DMS 273 treated with DMSO at 0.1 percent for 48 hours (cell line): ENCODE results near the gene SPEF2.
"Not testable (repeated sequence)": the region's sequence is repeated elsewhere in the genome, so short reads cannot be mapped to it uniquely, and the experiment has no call there.

Experiments
- DNase-seq: peaks from one replicate; lab custom pipeline; 2025; lab: John Stamatoyannopoulos, UW

The SPEF2 gene

DNA sequence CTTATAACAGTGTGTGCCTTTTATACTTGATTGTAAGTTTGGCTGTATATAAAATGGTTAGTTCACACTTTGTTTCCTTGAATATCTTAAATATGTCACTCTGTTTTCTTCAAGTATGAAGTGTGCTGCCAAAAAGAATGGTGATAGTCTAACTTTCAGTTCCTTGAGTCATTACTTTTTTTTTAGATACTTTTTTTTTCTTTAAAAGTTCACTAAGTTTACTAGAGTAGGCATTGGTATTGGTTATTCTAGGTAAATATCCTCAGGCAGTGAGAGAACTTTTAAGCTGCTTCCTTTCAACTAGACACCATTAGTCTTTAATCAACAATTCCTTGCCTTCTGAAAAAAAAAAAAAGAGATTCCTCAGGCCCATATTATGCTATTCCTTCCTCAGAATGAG lies 41.9 kb downstream of the SPEF2 start:
- no peak for DNase-seq

DNA sequence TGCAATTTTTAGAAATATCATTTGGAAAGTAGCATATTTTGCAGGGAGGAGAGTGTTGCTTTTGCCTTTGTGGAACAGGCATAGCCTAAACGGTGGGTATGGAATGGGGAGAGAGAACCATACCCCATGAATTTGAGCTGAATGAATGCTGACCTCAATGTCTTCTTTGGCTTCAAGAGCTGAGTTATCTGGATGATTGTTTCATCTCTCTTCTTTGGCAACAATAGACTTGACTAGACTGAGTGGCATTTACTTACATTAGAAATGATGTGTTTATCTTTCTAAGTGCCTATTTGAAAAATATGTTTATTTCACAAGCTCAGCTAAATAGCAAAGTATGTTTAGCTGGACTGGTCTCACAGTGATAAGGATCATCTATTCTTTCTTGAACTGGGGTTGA lies 42.8 kb downstream of the SPEF2 start:
- DNase-seq: no peak

DNA sequence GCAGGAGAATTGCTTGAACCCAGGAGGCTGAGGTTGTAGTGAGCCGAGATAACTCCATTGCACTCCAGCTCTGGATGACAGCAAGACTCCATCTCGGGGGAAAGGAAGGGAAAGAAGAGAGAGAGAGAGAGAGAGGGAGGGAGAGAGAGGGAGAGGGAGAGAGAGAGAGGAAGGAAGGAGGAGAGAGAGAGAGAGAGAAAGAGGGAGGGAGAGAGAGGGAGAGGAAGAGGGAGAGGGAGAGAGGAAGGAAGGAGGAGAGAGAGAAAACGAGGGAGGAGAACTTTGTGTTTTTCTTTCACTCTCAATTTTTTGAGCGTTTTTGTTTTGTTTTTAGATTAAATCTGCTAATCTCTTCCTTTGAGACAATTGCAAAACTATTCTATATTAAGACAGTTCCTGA lies 46.9 kb downstream of the SPEF2 start:
- DNase-seq: no peak

DNA sequence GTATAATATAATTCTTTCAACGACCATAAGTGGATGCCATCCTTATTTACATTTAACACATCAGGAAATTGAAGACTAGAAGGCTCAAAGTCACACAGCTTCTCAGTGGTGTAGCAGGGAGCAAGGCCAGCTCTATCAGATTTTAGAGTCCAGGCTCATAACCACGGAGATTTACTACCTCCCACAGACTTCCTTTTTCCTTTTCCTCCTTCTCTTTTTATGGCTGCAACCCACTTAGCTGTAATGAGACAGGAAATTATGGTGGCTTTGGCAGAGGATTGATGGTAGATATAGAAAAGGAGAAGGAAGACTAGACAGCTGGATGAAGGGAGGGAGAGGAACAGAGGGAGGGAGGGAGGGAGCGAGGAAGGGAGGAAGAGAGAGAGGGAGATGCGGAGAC lies 47.4 kb downstream of the SPEF2 start:
- no peak for DNase-seq

DNA sequence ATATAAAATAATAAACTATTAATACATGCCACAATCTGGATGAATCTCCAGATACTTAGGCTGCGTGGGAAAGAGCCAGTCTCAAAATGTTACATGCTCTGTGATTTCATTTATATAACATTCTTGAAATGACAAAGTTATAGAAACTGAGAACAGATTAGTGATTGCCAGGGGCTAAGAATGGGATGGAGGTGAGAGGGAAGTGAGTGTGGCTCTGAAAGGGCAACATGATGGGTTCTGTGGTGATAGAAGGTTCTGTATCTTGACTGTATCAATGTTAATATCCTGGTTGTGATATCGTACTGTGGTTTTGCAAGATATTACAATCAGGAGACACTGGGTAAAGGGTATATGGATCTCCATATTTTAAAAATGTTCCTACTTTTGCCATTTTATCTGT lies 50.7 kb downstream of the SPEF2 start:
- no peak for DNase-seq

DNA sequence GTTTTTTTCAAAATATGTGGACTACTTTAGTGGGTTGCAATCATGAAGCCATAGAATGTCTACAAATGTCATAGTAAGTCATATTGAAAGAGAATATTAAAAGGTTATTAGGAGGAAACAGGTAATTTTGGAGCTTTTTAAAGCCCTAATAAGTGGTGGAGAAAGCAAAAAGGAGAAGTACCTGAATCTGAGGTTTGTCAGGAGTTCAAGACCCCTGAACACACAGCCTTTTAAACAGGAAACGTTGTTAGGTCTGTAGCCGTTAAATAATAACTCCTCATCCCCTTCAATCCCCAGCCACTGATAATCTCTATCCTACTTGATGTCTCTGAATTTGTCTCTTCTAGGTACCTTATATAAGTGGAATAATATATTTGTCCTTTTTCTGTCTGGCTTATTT lies 51.1 kb downstream of the SPEF2 start:
- DNase-seq: no peak

DNA sequence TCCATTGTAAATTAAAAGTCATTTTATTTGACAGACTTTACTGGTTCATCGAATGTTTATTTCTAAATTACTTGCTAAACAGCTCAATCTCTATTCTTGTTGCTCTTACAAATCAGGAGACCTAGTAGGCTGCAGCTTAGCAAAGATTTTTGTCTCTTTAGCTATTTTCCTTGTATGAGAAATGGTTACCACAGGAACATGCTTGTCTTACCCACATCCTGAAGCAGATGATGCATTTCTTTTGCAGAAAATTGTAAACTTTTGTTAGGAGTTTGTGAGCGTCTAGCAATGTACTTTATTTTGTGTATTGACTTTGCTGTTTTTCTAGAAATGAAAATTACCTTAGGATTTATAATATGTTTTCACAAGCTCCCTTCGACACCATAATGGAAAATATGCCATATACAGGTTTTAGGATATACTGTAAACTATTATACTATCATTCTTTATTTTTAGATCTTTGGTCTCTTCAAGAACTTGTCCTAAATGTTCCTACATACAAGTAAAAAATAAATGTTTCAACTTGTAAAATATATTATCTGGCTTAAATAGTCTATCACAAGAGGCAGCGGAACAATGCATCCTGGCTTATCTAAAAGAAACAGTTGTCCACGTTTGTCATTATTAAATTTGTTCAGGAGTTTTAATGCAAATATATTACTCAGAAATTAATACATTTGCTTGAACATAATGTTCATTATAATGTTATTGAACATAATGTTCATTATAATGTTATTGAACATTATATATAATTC lies 54.1 kb downstream of the SPEF2 start:
- no peak for DNase-seq

DNA sequence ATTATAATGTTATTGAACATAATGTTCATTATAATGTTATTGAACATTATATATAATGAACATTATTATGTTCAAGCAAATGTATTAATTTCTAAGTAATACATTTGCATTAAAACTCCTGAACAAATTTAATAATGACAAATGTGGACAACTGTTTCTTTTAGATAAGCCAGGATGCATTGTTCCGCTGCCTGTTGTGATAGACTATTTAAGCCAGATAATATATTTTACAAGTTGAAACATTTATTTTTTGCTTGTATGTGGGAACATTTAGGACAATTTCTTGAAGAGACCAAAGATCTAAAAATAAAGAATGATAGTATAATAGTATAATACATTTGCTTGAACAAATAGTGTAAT lies 54.6 kb downstream of the SPEF2 start:
- DNase-seq: not testable (repeated sequence)

DNA sequence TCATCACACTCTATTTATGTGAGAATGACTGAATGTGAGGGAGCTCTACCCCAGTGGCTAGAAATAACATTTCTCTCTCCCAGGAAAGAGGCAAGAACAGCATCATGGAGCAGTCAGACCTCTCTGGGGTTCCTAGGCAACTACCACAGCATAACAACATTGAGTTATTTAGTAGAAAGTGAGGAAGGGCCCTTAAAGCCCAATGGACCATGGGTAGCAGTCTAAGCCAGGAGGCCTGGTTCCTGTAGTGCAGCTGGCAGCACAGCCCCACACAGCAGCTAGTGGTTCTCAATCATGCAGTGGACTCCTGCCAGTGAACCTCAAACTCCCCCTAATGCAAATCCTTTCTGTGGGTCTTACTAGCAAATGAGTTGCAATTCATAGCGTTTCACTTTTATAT lies 55.3 kb downstream of the SPEF2 start:
- no peak for DNase-seq

DNA sequence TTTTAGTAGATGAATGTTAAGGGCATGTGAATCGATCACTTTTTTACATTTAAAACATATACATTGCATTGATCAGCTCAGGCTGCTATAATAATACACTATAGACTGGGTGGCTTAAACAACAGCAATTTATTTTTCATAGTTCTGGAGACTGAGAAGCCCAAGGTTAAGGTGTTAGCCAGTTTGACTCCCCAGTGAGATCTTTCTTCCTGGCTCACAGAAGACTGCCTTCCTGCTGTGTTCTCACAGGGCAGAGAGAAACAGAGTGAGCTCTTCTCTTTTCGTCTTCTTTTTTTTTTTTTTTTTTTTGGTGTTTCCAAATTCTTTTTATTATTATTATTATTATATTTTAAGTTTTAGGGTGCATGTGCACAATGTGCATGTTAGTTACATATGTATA lies 56.4 kb downstream of the SPEF2 start:
- DNase-seq: no peak

DNA sequence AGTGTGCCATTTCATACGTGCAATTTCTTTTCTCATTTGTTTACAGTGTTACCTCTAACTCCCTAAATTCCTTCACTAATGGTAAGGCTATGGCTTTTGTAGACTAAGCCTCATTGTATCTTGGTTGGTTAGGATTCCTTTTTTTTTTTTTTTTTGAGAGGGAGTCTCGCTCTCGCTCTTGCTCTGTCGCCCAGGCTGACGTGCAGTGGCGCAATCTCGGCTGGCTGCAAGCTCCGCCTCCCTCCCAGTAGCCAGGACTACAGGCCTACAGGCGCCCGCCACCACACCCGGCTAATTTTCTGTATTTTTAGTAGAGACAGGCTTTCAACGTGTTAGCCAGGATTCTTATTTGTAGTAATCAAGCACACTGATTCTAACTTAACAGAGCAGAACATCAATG lies 57.7 kb downstream of the SPEF2 start:
- no peak for DNase-seq

DNA sequence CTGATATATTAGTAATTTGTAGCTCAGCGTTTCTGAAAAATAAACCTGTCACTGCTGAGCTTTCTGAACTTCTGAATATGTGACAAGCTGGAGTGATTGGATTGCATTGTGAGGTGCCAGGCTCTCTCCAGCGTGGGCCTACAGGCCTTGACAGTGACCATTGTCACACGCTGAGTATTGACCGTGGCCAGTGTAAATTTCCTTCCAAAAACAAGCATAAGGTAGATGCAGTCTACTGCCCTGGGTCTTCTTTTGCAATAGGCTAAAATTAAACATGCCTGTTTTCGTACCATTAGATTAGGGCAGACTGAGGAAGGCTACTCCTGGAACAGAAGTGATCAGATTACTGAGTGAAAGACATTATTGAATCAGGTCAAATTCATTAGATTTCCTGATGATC lies 60.2 kb downstream of the SPEF2 start:
- DNase-seq: no peak

DNA sequence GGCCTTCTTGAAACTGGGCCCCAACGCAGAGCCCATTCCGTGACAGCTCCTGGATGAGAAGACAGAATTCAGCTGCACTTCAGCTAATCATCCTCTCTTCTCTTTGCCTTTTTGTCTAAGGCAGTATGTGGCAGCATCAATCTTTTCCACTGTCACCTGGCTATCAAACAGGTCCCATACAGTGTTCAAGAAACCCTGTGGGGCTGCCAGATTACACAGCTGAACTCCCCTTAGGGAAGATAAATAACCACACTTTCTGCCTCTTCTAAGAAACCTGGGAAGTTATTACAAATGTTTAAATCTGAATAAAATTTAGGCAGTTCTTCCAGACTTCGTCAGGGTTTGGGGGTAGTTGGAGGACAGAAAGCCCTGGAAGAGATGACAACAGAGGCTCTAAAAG lies 61.0 kb downstream of the SPEF2 start:
- DNase-seq: no peak

DNA sequence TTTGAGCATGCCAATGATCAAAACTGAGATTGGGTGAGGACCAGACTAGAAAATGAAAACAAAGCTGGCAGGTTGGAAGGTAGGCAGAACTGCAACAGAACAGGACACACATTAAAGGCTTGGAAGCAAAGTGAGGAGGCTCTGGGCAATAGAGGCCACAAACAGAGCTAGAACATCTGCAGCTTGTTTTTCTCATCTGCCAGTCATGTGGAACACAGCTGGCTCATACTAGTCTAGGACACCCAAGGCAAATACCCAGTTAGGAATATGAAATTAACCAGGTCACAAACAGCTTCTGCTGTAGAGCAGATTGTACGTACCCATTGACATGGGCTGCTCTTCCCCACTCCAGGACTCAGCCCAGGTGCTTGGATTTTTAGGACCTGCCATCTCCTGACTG lies 61.7 kb downstream of the SPEF2 start:
- DNase-seq: no peak

DNA sequence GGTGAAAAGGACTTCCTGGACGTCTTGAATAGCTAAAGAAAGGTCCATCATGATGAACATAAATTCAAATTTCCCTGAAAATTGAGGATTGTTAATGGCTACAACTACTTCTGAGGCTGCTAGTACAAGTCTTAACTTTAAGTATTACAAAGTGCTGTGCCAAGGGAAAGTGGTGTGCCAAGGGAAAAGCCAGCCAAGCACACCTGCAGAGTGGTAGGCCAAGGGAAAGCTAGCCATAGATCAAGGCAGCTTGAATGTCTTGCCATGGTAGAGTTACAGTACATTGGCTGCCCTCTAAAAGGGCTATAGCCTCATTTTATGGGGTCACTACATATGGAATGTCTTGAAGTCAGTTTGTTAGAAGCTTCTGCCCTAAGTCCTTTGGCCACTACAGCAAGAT lies 64.2 kb downstream of the SPEF2 start:
- DNase-seq: no peak

DNA sequence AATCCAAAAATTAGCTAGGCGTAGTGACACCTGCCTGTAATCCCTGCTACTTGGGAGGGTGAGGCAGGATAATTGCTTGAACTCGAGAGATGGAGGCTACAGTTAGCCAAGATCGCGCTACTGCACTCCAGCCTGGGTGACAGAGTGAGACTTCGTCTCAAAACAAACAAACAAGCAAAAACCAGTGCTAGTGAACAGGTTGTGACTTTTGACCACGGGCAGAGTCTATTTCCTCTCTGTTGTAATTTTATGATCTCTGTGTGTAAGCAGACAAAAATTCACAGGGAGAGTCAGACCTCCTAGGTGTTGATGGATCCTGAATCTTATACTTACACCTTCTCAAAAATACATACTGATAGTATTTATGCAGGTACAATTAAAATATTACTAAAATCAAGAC lies 65.8 kb downstream of the SPEF2 start:
- DNase-seq: no peak

DNA sequence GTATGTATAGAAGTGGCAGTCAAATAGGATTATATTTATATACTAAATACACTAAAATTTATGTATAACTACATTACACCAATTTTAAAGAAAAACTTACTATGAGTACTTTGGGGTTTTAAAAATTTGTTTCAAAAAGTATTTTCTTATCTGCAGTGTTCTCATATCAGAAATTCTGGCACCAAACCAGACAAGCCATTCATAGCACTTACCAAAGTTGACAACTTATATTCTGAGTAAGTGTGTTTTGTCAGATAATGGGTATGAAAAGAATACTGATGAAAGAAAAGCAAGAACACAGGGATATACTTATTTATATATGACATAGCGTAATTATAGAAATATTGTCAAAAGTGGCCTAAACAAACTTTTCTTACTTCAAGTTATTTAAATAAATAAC lies 67.5 kb downstream of the SPEF2 start:
- no peak for DNase-seq

DNA sequence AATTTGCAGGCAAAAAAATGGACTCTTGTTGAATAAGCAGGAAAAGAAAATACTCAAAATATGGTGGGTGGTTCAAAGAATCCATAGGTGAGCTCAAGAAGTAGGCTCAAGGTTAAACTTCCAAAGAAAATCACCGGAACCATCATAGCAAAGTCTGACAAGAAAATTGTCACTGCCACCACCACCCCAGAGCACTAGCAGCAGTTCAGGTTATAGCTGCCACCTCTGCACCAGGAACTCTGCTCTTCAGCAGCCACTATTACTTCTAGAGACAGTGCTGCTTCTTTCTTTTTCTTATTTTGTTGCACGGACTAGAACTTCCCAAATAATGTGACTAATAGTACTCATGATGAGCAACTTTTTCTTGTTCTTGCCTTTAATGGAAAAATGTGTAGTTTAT lies 70.3 kb downstream of the SPEF2 start:
- DNase-seq: no peak

DNA sequence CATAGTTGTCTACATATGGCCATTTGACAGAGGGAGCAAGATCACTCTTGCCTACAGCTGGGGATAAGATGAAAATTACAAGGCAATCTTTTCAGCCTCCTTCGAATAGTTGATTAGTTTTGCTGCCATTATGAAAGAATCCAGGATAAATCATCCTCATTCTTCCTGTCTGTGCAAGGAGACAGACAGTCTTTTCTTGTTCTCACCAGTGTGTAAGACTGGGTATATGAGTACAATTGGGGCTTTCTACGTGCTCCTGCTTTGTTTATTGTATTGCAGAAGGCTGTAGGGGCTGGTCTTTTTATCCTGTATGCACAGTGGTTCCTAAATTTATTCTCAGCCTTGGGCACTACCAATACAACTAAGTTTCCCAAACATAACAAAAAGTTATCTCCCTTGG lies 76.8 kb downstream of the SPEF2 start:
- no peak for DNase-seq

DNA sequence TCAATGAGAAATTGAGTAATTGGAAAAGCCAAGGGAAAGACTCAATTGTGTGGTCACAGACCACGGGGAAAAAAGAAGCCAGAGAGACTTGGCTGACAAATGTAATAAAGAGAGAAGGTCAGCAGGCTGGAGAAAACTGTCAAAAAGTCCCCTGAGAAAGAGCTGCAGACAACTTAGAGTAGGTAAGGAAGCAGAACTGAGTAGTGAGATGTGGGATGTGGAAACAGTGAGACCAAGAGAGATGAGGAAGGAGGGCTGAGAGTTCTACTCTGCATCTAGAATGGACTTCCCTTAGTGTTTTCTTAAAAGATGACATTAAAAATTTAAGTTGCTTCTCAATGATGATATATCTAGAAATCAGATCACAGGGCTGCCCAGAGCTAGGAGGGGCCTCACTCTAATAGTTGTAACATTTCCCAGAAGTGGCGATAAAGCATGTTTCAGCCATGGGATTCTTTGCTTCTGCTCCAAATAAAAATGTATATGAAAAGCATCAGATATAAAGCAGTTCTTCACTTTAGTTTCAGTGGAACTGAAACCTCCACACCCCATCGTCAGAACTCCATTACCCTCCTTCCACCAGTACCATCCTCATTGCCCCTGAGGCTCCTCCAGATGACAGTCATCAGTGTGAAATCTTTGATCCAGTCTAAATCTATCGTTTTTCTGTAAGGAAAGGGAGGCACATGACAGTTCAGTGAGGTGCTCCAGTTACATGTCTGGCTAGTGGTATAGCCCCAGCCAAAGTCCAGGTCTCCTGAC lies 80.6 kb downstream of the SPEF2 start:
- no peak for DNase-seq

DNA sequence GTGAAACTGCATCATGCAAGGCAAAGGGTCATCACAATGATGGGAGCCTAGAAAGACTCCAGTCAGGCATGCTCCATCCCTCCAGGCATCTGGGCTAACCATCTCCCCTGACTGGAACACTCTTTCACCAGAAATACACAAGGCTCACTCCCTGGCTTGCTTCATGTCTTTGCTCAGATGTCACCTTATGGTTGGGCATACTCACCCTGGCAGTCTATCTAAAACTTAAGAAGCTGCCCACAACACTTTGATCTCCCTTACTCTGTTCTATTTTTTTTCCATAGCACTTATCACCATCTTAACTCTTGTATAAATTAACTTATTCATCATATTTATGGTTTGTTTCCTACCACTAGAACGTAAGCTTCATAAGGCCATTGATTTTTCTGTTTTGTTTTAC lies 90.0 kb downstream of the SPEF2 start:
- DNase-seq: no peak

DNA sequence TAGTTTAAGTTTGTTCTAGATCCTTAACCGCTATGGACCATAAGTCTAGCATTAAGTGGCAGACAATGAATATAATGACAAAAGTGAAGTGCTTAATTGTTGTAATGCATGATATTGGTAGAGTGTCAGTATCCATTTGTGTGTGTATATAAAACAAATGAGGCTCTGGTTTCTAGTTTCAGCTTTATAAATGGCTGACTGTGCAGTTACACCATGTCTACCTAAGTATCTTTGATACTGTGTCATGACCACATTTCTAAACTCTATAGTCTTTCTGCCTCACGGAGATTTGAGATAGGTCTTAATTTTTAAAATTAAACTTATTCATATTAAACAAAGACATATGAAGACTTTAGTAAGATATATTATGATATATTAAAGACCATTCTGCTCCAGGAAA lies 92.0 kb downstream of the SPEF2 start:
- DNase-seq: no peak

DNA sequence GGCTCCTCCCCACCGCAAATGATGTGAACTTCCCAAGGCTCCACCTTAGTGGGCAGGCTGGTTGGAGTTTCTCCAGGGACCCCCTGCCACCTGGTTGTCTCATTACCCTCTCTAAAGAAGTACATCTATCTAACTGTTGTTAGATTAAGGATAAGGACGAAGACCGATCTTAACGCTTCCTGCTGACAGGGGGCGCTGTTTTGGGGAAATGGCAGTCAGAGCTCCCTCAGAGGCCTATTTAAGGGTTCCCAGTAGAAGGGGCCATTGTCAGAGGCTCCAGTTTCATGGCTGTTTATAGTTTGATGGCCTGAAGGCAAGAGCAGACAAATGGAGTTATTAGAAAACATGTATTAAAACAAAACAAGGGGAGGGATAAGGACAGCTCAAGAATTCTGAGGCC lies 100.1 kb downstream of the SPEF2 start:
- DNase-seq: no peak

DNA sequence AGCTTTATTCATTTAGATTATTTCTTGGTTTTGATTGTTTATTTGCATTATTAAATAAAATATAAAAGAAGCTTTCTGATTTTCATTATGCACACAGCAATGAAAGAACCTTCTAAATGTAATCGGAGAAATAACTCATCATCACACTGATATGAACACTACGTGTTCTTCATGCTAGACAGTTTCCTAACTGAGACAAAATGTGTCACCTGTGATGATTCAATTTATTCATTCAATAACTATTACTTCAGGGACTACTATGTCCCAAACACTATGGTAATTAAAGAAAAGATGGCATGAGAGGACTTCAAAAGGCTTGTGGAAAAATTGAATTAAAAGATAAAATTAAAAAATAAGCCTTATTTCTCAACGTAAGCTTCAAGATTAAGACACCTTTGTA lies 118.1 kb downstream of the SPEF2 start:
- DNase-seq: no peak
